Cardiac muscle cell (in vitro differentiated cells and primary cell): ENCODE measurements around the gene ANKRD13C. TPM values are rescaled to one million over a fixed set of nuclear protein-coding genes. Genes with fewer than 3 reads are reported as not detected.

Source experiments
- DNase-seq, 2 donors: peaks; one replicate each; pipeline versions ENCODE4 v3.0.0 to v3.0.0-alpha.2; 2010 to 2017; ENCODE audit warnings: low read depth in 1 of 2, low spot score in 1 of 2
- H3K27ac ChIP-seq: fragments of 200-600 bp; sonication (generic); 2 replicates; pipeline ENCODE4 v1.5.1; 2016
- H3K27me3 ChIP-seq: fragments of 200-600 bp; sonication (generic); 2 replicates; pipeline ENCODE4 v1.6.0; 2016; ENCODE audit warnings: control low read depth
- H3K36me3 ChIP-seq: fragments of 200-600 bp; sonication (generic); 2 replicates; pipeline ENCODE4 v1.5.1; 2016; ENCODE audit warnings: control low read depth
- H3K4me1 ChIP-seq: fragments of 200-600 bp; sonication (generic); 2 replicates; pipeline ENCODE4 v1.8.1; 2017; ENCODE audit warnings: low read depth, mild to moderate bottlenecking, mixed run types
- H3K4me3 ChIP-seq: fragments of 200-600 bp; sonication (generic); 2 replicates; pipeline ENCODE4 v1.5.1; 2016; ENCODE audit warnings: mild to moderate bottlenecking
- H3K9me3 ChIP-seq: fragments of 200-600 bp; sonication (generic); 2 replicates; pipeline ENCODE4 v1.5.1; 2017; ENCODE audit warnings: low read depth, mild to moderate bottlenecking, control low read depth
- polyA plus RNA-seq: library from polyadenylated mRNA; unstranded; fragments of >200 nt; fragmentation: Nextera tagmentation; extraction: Ambion mirVana; gene quantifications from 2 replicates; pipeline ENCODE4 v1.2.1, GENCODE V29; 2016
- total RNA-seq: library from RNA; depleted of rRNA; stranded (reverse); fragments of >200 nt; gene quantifications from 2 replicates; pipeline ENCODE4 v1.2.3, GENCODE V29; 2016
- TF ChIP-seq, protein P1 (sequence below): IDR thresholded peaks from 2 replicates; pipeline ENCODE4 v1.5.1; 2012; ENCODE audit warnings: low read depth, mild to moderate bottlenecking, low read length

The ANKRD13C gene
- total and polyA plus RNA-seq, 2 experiments from 2014 or later: 18.2 to 26.3 TPM

DNA sequence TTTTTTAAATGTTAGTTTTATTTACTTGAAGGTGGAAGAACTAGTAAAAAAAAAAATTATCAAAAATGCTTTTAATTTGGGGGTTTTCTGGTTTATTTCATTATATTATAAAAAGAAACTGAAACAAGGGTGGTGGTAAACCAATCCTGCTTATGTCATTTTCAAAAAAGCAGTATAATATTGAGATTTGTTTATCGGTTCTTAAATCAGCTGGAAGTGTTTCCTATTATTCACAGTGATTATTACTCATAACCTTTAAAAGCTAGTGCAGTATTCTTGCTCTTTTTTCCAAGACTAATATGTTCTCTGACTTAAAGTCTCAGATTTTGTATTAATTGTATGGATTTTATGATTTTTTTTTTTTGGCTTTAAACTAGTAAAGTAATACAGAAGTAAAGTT is 143.7 kb downstream of the ANKRD13C start:
- H3K36me3 ChIP-seq: peaks cover 5% of the 10 kb centered on the region
- TF ChIP-seq, protein P1, sequence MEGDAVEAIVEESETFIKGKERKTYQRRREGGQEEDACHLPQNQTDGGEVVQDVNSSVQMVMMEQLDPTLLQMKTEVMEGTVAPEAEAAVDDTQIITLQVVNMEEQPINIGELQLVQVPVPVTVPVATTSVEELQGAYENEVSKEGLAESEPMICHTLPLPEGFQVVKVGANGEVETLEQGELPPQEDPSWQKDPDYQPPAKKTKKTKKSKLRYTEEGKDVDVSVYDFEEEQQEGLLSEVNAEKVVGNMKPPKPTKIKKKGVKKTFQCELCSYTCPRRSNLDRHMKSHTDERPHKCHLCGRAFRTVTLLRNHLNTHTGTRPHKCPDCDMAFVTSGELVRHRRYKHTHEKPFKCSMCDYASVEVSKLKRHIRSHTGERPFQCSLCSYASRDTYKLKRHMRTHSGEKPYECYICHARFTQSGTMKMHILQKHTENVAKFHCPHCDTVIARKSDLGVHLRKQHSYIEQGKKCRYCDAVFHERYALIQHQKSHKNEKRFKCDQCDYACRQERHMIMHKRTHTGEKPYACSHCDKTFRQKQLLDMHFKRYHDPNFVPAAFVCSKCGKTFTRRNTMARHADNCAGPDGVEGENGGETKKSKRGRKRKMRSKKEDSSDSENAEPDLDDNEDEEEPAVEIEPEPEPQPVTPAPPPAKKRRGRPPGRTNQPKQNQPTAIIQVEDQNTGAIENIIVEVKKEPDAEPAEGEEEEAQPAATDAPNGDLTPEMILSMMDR: no peak
- H3K4me1 ChIP-seq: peaks cover 3% of the 10 kb centered on the region
- H3K27me3 ChIP-seq: no peaks in the 10 kb centered on the region
- H3K4me3 ChIP-seq: no peak overlapping the region
- no peak overlapping the region for H3K27ac ChIP-seq
- no peaks in the 10 kb centered on the region for H3K9me3 ChIP-seq
- DNase-seq: no peak

Other genes starting within 250 kb of the ANKRD13C start
- 15.0 and 19.4 TPM in 2 replicates for gene LRRC40, start 149.1 kb downstream of the ANKRD13C start, total RNA-seq
- gene LRRC40, start 149.1 kb downstream of the ANKRD13C start, polyA plus RNA-seq: 21.0 and 25.0 TPM in 2 replicates
- 81.8 and 143 TPM in 2 replicates for gene SRSF11, start 133.3 kb downstream of the ANKRD13C start, total RNA-seq
- gene SRSF11, start 133.3 kb downstream of the ANKRD13C start, polyA plus RNA-seq: 228 and 269 TPM in 2 replicates
- gene CTH, start 56.5 kb upstream of the ANKRD13C start, total RNA-seq: 4.3 and 4.8 TPM in 2 replicates
- 4.0 and 6.5 TPM in 2 replicates for gene CTH, start 56.5 kb upstream of the ANKRD13C start, polyA plus RNA-seq